H1 (cell line): Measurements from ENCODE around the gene GABPB1. TPM values are rescaled to one million over a fixed set of nuclear protein-coding genes. Genes with fewer than 3 reads are reported as not detected.

Source experiments
- CTCF ChIA-PET: fragments of 300-600 bp; sonication (Branson Sonifier 250); formaldehyde crosslinking; loops from one replicate; lab custom pipeline; 2021; ENCODE audit not compliant: partially characterized antibody; lab: Charles Lee
- POLR2A ChIA-PET: fragments of 300-600 bp; sonication (Branson Sonifier 250); formaldehyde crosslinking; loops from one replicate; lab custom pipeline; 2021; ENCODE audit warnings: inconsistent platforms; ENCODE audit not compliant: partially characterized antibody; lab: Charles Lee
- DNase-seq, 2 experiments: peaks; one replicate each; pipeline versions ENCODE4 v3.0.0 to v3.0.0-alpha.2; 2010 to 2022; ENCODE audit warnings: low spot score in 2 of 2, low read depth in 1 of 2, mixed read lengths in 1 of 2
- FAIRE-seq: peaks from 2 replicates; lab custom pipeline; 2011; peaks lifted over from hg19 to GRCh38; lab: Jason Lieb, UNC
- H2AFZ ChIP-seq: 2 replicates; pipeline ENCODE4 v1.8.1; 2012; ENCODE audit warnings: low read length, inconsistent platforms
- H2AK5ac ChIP-seq: 2 replicates; pipeline ENCODE4 v1.6.1; 2013; ENCODE audit warnings: low read depth, low read length
- H2BK120ac ChIP-seq: replicated peaks from 2 replicates; pipeline ENCODE3; 2013; ENCODE audit warnings: low read depth, low read length, inconsistent platforms
- H2BK12ac ChIP-seq: 2 replicates; pipeline ENCODE4 v1.6.1; 2013; ENCODE audit warnings: low read depth, low read length
- H2BK15ac ChIP-seq: 2 replicates; pipeline ENCODE4 v1.6.1; 2013; ENCODE audit warnings: low read length
- H2BK20ac ChIP-seq: 2 replicates; pipeline ENCODE4 v1.6.1; 2013; ENCODE audit warnings: low read length
- H2BK5ac ChIP-seq: 2 replicates; pipeline ENCODE4 v1.6.1; 2013; ENCODE audit warnings: low read depth, low read length
- H3K14ac ChIP-seq: 2 replicates; pipeline ENCODE4 v1.6.1; 2013; ENCODE audit warnings: inconsistent platforms; ENCODE audit not compliant: insufficient read length
- H3K18ac ChIP-seq: 2 replicates; pipeline ENCODE4 v1.6.1; 2013; ENCODE audit warnings: low read length; ENCODE audit errors: extremely low read depth
- H3K23ac ChIP-seq: 2 replicates; pipeline ENCODE4 v1.6.1; 2013; ENCODE audit warnings: inconsistent platforms; ENCODE audit not compliant: insufficient read length
- H3K23me2 ChIP-seq: 2 replicates; pipeline ENCODE4 v1.6.1; 2013; ENCODE audit warnings: low read depth, low read length
- H3K27ac ChIP-seq: 2 replicates; pipeline ENCODE4 v1.6.1; 2011; ENCODE audit warnings: low read depth, low read length, inconsistent platforms
- H3K27me3 ChIP-seq, 4 experiments: replicated peaks in 1 of 4; 1 replicate in 1 of 4; 2 replicates in 3 of 4; pipeline versions ENCODE4 v1.6.1 to v1.8.1; 2011 to 2013; ENCODE audit warnings: low read length in 3 of 4, mild to moderate bottlenecking in 3 of 4, inconsistent platforms in 2 of 4, mixed read lengths in 2 of 4, moderate library complexity in 1 of 4; ENCODE audit not compliant: control insufficient read depth in 3 of 4, insufficient read depth in 3 of 4; ENCODE audit errors: extremely low read depth in 1 of 4
- H3K36me3 ChIP-seq, 4 experiments: 2 replicates each; pipeline versions ENCODE4 v1.6.1 to v1.8.1; 2011 to 2013; ENCODE audit warnings: mild to moderate bottlenecking in 4 of 4, low read length in 3 of 4, moderate library complexity in 2 of 4, control low read depth in 1 of 4, inconsistent platforms in 1 of 4; ENCODE audit not compliant: insufficient read depth in 4 of 4, control insufficient read depth in 2 of 4
- H3K4ac ChIP-seq: replicated peaks from 2 replicates; pipeline ENCODE3; 2013; ENCODE audit warnings: low read length, low read depth, mixed read lengths, inconsistent platforms; ENCODE audit not compliant: insufficient read length
- H3K4me1 ChIP-seq, 4 experiments: replicated peaks in 1 of 4; 1 replicate in 1 of 4; 2 replicates in 3 of 4; pipeline versions ENCODE4 v1.6.1 to v1.8.1; 2011 to 2013; ENCODE audit warnings: low read length in 3 of 4, inconsistent platforms in 2 of 4, mixed read lengths in 1 of 4; ENCODE audit not compliant: insufficient read depth in 4 of 4, control insufficient read depth in 3 of 4
- H3K4me2 ChIP-seq, 2 experiments: 2 replicates each; pipeline versions ENCODE4 v1.6.1 to v1.8.1; 2011 to 2013; ENCODE audit warnings: low read depth in 2 of 2, low read length in 2 of 2, control low read depth in 1 of 2, inconsistent platforms in 1 of 2, mild to moderate bottlenecking in 1 of 2; ENCODE audit not compliant: insufficient read depth in 1 of 2
- H3K4me3 ChIP-seq, 4 experiments: fragments of 200-600, 300-600 bp in 1 of 4; sonication (generic), shearing (Covaris generic), sonication (Bioruptor Twin) in 1 of 4; 2 replicates each; pipeline versions ENCODE4 v1.5.1 to v1.8.1; 2011 to 2016; ENCODE audit warnings: low read length in 4 of 4, low read depth in 3 of 4, control low read depth in 2 of 4, inconsistent platforms in 2 of 4, mild to moderate bottlenecking in 2 of 4, mixed read lengths in 1 of 4, moderate library complexity in 1 of 4; ENCODE audit not compliant: insufficient read depth in 2 of 4; ENCODE audit errors: extremely low read depth in 1 of 4
- H3K56ac ChIP-seq: replicated peaks from 2 replicates; pipeline ENCODE3; 2013; ENCODE audit warnings: low read depth, mild to moderate bottlenecking, mixed read lengths, low read length, inconsistent platforms; ENCODE audit not compliant: insufficient read length
- H3K79me1 ChIP-seq: 2 replicates; pipeline ENCODE4 v1.6.1; 2013; ENCODE audit warnings: low read depth, low read length, control low read depth
- H3K79me2 ChIP-seq, 2 experiments: 2 replicates each; pipeline versions ENCODE4 v1.6.1 to v1.8.1; 2012 to 2013; ENCODE audit warnings: low read length in 2 of 2, mild to moderate bottlenecking in 2 of 2, inconsistent platforms in 1 of 2; ENCODE audit not compliant: insufficient read depth in 2 of 2, control insufficient read depth in 1 of 2
- H3K9ac ChIP-seq, 4 experiments: replicated peaks in 1 of 4; 1 replicate in 1 of 4; 2 replicates in 3 of 4; pipeline versions ENCODE4 v1.6.1 to v1.8.1; 2011 to 2013; ENCODE audit warnings: low read depth in 3 of 4, low read length in 3 of 4, control low read depth in 2 of 4, mild to moderate bottlenecking in 2 of 4, moderate library complexity in 2 of 4, inconsistent platforms in 1 of 4; ENCODE audit errors: extremely low read depth in 1 of 4
- H3K9me3 ChIP-seq, 2 experiments: 2 replicates each; pipeline versions ENCODE4 v1.6.1 to v1.8.1; 2012 to 2013; ENCODE audit warnings: mild to moderate bottlenecking in 2 of 2, moderate library complexity in 2 of 2, control low read depth in 1 of 2, inconsistent platforms in 1 of 2, low read depth in 1 of 2, low read length in 1 of 2, mixed read lengths in 1 of 2; ENCODE audit not compliant: insufficient read depth in 2 of 2
- H4K20me1 ChIP-seq, 2 experiments: replicated peaks in 1 of 2; 2 replicates each; pipeline versions ENCODE3 to v1.8.1; 2011 to 2013; ENCODE audit warnings: inconsistent platforms in 2 of 2, low read length in 2 of 2, mild to moderate bottlenecking in 1 of 2; ENCODE audit not compliant: insufficient read depth in 2 of 2, control insufficient read depth in 1 of 2
- H4K5ac ChIP-seq: 2 replicates; pipeline ENCODE4 v1.6.1; 2013; ENCODE audit warnings: low read length, low read depth, mixed read lengths, inconsistent platforms; ENCODE audit not compliant: insufficient read length
- H4K8ac ChIP-seq: 2 replicates; pipeline ENCODE4 v1.8.0; 2013; ENCODE audit warnings: mild to moderate bottlenecking, moderate library complexity, low read length, inconsistent platforms; ENCODE audit not compliant: insufficient read depth; ENCODE audit errors: extremely low read depth
- H4K91ac ChIP-seq: replicated peaks from 2 replicates; pipeline ENCODE3; 2013; ENCODE audit warnings: low read length, mixed read lengths, inconsistent platforms; ENCODE audit not compliant: insufficient read length
- CBX5 ChIP-seq: fragments of 300-800, 300-1000 bp; sonication (generic); IDR thresholded peaks from 2 replicates; pipeline ENCODE4 v1.7.1; 2016; ENCODE audit warnings: antibody characterized with exemption, low read length, low read depth
- CTBP2 ChIP-seq: IDR thresholded peaks from 2 replicates; pipeline ENCODE4 v1.7.0; 2011; ENCODE audit warnings: borderline replicate concordance, mild to moderate bottlenecking, moderate library complexity, mixed read lengths, low read length; ENCODE audit not compliant: insufficient read depth, insufficient read length
- CTCF ChIP-seq, 3 experiments: IDR thresholded peaks; 1 replicate in 2 of 3; 2 replicates in 1 of 3; pipeline versions ENCODE4 v1.5.1 to v1.6.1; 2011; ENCODE audit warnings: low read length in 3 of 3, mild to moderate bottlenecking in 3 of 3, inconsistent platforms in 2 of 3, low read depth in 1 of 3, moderate library complexity in 1 of 3; ENCODE audit not compliant: insufficient read depth in 1 of 3; ENCODE audit errors: control extremely low read depth in 1 of 3
- HDAC2 ChIP-seq, 2 experiments: fragments of 300-600 bp in 1 of 2; sonication (generic) in 1 of 2; IDR thresholded peaks; 2 replicates each; pipeline ENCODE4 v1.6.1; 2011 to 2012; ENCODE audit warnings: low read depth in 2 of 2, low read length in 2 of 2, mild to moderate bottlenecking in 2 of 2, moderate library complexity in 2 of 2, borderline replicate concordance in 1 of 2, inconsistent platforms in 1 of 2
- SUZ12 ChIP-seq: fragments of 200-600 bp; sonication (generic); IDR thresholded peaks from 2 replicates; pipeline ENCODE4 v1.6.1; 2012; ENCODE audit warnings: mild to moderate bottlenecking, inconsistent platforms, low read length, moderate library complexity, mixed read lengths
- WGBS, 2 experiments: shearing (Covaris generic) in 1 of 2; methylation state at CpG; one replicate each; pipeline versions ENCODE4 v1.1.6 to v1.1.7; 2013 to 2015; ENCODE audit warnings: low lambda C conversion rate in 2 of 2, mixed read lengths in 2 of 2, inconsistent platforms in 1 of 2, low coverage in 1 of 2, missing lambda C conversion rate in 1 of 2; ENCODE audit not compliant: insufficient replicate concordance in 2 of 2, insufficient coverage in 1 of 2, insufficient read length in 1 of 2; ENCODE audit errors: extremely low coverage in 1 of 2, missing lambda C conversion rate in 1 of 2; 5-methylcytosine and 5-hydroxymethylcytosine counted together
- polyA plus RNA-seq, 7 experiments: library from polyadenylated mRNA; depleted of rRNA in 3 of 7; stranded (reverse) in 5 of 7; unstranded in 2 of 7; fragments of >200 nt in 5 of 7; fragments of 200-250 nt in 2 of 7; gene quantifications; 1 replicate in 5 of 7; 2 replicates in 1 of 7; 4 replicates in 1 of 7; pipeline versions ENCODE4 v1.2.1 to v1.2.3, GENCODE V29; 2011 to 2013; ENCODE audit warnings: missing spikeins in 2 of 7, mixed read lengths in 2 of 7
- total RNA-seq: library from RNA; stranded (reverse); fragmentation: NEBNext Ultra II Directional; extraction: Animal tissue kit (Norgen Biotek cat#: 25700); gene quantifications from 2 replicates; pipeline ENCODE4 v1.2.1, GENCODE V29; 2021

Gene GABPB1
- total and polyA plus RNA-seq, 2 of the 8 experiments (the other 6 are each of a cell fraction or from before 2014, with no cell fraction given), result 24.5 to 32.3 TPM

GRCh38 chr15:50277370-50277769 is 77.6 kb downstream of the GABPB1 start:
- CTCF ChIA-PET, result no interaction called here
- Histone ChIP-seq H3K27me3 (no peaks in the 10 kb centered on the region), H3K23me2 (no peaks in the 10 kb centered on the region; the same call in 1 of the 2 replicates), H3K79me2 (no peaks in the 10 kb centered on the region), H4K91ac (no peak overlapping the region), H2BK15ac (no peak overlapping the region), H2BK120ac (no peak overlapping the region), H2BK12ac (no peak overlapping the region), H4K8ac (no peak overlapping the region), H3K36me3 (peaks cover 0 to 2% (median 0%) of the 10 kb centered on the region in 4 experiments; a peak in 1 of 8 replicates), H4K5ac (no peak overlapping the region)
- POLR2A ChIA-PET, result no interaction called here
- no peak for DNase-seq
- 96% methylated on average over 1 of the region's 1 CpG; no CpG with 5 or more reads in 1 of the 2 experiments for WGBS, 2 experiments
- TF ChIP-seq HDAC2 (IDR thresholded peaks at IDR 0.05; ENCODE audit: borderline replicate concordance in 1 of 2, low read depth in 2 of 2, low read length in 2 of 2), result no peak
- TF ChIP-seq CTBP2, result no peak
- no peak for TF ChIP-seq CTCF (IDR thresholded peaks at IDR 0.05; ENCODE audit: control extremely low read depth in 1 of 3, insufficient read depth in 1 of 3, low read depth in 1 of 3, low read length in 3 of 3)
- TF ChIP-seq SUZ12, result no peak
- TF ChIP-seq CBX5, result no peak
- TF ChIP-seq, all 59 proteins: peak for 0
- no peaks in the 10 kb centered on the region for H3K4me1 ChIP-seq
- no peak overlapping the region for H2AFZ ChIP-seq
- no peaks in the 10 kb centered on the region for H3K9me3 ChIP-seq
- H3K4ac ChIP-seq, result no peak overlapping the region
- H4K20me1 ChIP-seq, result no peaks in the 10 kb centered on the region
- no peak overlapping the region for H3K9ac ChIP-seq
- H2BK20ac ChIP-seq, result no peak overlapping the region
- H3K79me1 ChIP-seq, result no peaks in the 10 kb centered on the region
- no peak overlapping the region for H3K4me2 ChIP-seq
- H3K14ac ChIP-seq, result no peak overlapping the region
- no peak overlapping the region for H3K23ac ChIP-seq
- no peak overlapping the region for H3K18ac ChIP-seq
- H2BK5ac ChIP-seq, result no peak overlapping the region
- no peak overlapping the region for H2AK5ac ChIP-seq
- H3K4me3 ChIP-seq, result no peak overlapping the region
- no peak for FAIRE-seq
- no peak overlapping the region for H3K27ac ChIP-seq
- H3K56ac ChIP-seq, result no peak overlapping the region
